ENCODE data around the gene COMMD9. TPM values are rescaled to one million over a fixed set of nuclear protein-coding genes. Genes with fewer than 3 reads are reported as not detected.

COMMD9 gene
- total RNA-seq, 1 donor from 2014 or later: 42.3 TPM

DNA sequence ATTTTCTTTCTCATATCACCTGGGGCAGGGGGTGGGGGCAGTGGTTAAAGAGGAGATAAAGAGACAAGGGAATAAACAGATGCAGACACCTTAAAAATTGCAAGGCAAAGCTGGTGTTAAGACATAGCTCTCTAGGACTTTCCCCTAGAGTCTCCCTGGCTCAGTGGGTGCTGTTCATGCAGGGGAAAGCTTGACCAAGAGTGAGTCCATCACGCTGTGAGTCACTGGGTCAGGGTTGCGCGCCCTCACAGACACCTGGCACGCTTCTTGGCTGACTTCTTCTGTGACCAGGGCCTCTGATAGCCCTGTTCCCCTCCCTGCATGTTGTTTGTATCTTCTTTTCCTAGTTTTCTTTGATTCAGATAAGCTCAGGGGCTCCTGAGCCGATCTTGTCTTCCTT is 31.9 kb downstream of the COMMD9 start:
- no peak for DNase-seq
- H3K36me3 Mint-ChIP-seq (ENCODE audit: low read depth): no peaks in the 10 kb centered on the region
- no peaks in the 10 kb centered on the region for H3K4me1 Mint-ChIP-seq
- no peak overlapping the region for H3K4me3 Mint-ChIP-seq
- H3K27me3 Mint-ChIP-seq: peaks cover 15% of the 10 kb centered on the region
- intact Hi-C loops (cut with micrococcal nuclease): no loop called here
- no peaks in the 10 kb centered on the region for H3K9me3 Mint-ChIP-seq
- no peak overlapping the region for H3K27ac Mint-ChIP-seq

DNA sequence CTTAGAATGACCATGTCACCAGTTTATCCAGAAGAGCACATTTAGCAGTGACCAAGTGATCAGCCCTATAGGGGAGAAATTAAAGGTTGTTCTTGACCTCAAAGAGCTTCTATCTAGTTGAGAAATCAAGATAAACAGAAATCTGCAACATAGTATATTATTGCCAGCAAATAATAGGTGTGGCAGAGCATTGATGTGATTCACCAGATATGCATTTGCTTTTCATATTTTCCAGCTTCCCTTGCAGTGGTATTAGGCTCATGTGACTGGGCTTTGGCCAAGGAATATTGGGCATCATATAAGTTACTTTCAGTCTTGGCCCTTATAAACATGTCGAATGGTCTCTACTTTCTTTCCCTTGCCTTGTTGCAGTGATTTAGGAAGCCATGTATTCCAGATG is 34.5 kb downstream of the COMMD9 start:
- no peak for DNase-seq
- no peaks in the 10 kb centered on the region for H3K4me1 Mint-ChIP-seq
- H3K4me3 Mint-ChIP-seq: no peak overlapping the region
- H3K36me3 Mint-ChIP-seq (ENCODE audit: low read depth): no peaks in the 10 kb centered on the region
- no peaks in the 10 kb centered on the region for H3K9me3 Mint-ChIP-seq
- peaks cover 14% of the 10 kb centered on the region for H3K27me3 Mint-ChIP-seq
- intact Hi-C loops (cut with micrococcal nuclease): no loop called here
- no peak overlapping the region for H3K27ac Mint-ChIP-seq

DNA sequence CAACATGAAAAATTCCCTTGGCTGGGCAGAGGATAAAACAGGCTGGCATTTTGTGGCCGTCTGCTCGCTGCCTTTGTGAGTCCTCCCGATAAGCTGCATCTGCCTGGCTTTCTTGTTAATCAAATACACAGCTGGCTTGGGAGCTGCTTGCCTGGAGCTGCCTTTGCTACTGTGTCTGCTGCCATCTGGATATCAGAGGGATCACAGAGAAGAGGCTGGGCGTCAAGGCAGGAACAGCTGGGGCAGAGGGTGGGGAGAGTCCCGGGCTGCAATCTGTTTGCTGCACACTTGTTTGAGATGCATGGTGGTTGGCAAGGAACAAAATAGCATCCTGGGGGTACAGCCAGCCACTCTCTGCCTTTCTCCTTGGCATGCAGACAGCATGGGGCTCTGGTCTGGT is 36.0 kb downstream of the COMMD9 start:
- no peaks in the 10 kb centered on the region for H3K9me3 Mint-ChIP-seq
- no peak overlapping the region for H3K4me3 Mint-ChIP-seq
- no peak for DNase-seq
- peaks cover 10% of the 10 kb centered on the region for H3K27me3 Mint-ChIP-seq
- H3K27ac Mint-ChIP-seq: no peak overlapping the region
- no peaks in the 10 kb centered on the region for H3K4me1 Mint-ChIP-seq
- H3K36me3 Mint-ChIP-seq (ENCODE audit: low read depth): no peaks in the 10 kb centered on the region
- intact Hi-C loops (cut with micrococcal nuclease): no loop called here

DNA sequence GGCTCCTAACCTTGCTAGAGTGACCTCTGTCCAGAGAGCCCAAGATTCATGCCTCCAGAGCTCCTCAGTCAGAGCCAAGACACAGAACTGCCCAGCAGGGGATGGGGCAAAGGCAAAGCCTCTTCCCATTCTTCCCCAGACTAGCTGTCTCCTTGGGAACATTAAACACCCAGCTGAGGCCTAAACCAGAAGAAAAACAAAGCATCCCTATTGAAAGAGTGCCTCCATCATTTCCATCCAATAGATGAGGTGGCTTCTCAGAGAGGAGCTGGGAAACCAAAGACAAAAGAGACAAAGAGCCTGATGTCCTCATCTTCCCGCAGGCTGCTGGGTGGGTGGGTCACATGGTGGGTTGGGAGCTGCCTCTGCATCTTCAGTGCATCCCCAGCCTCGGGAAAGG is 37.4 kb downstream of the COMMD9 start:
- DNase-seq: no peak
- H3K4me3 Mint-ChIP-seq: no peak overlapping the region
- intact Hi-C loops (cut with micrococcal nuclease): no loop called here
- no peak overlapping the region for H3K27ac Mint-ChIP-seq
- H3K4me1 Mint-ChIP-seq: no peaks in the 10 kb centered on the region
- H3K36me3 Mint-ChIP-seq (ENCODE audit: low read depth): no peaks in the 10 kb centered on the region
- no peaks in the 10 kb centered on the region for H3K9me3 Mint-ChIP-seq
- peaks cover 15% of the 10 kb centered on the region for H3K27me3 Mint-ChIP-seq

DNA sequence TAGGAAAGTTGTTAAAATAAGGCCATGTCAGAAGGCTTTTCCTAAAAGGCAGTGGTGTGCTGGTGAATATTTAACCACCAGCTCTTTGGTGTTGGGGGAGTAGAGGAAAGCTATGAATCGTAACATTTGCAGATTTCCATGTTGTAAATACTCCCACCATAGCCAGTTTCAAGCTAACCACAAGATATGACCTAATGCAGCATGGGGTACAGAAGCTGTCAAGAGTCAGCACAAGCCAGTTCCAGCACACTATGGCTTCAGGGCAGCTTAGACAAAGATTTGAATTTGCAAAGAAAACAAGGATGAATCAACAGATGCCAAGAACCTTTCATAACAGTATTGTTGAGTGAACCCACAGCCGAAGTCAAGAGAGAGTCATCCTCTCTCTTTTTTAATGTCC is 40.0 kb downstream of the COMMD9 start:
- Mint-ChIP-seq H3K36me3 (ENCODE audit: low read depth) (no peaks in the 10 kb centered on the region), H3K4me3 (no peak overlapping the region), H3K27me3 (peaks cover 15% of the 10 kb centered on the region), H3K4me1 (no peaks in the 10 kb centered on the region), H3K27ac (no peak overlapping the region), H3K9me3 (no peaks in the 10 kb centered on the region)
- DNase-seq: no peak
- intact Hi-C loops (cut with micrococcal nuclease): no loop called here

DNA sequence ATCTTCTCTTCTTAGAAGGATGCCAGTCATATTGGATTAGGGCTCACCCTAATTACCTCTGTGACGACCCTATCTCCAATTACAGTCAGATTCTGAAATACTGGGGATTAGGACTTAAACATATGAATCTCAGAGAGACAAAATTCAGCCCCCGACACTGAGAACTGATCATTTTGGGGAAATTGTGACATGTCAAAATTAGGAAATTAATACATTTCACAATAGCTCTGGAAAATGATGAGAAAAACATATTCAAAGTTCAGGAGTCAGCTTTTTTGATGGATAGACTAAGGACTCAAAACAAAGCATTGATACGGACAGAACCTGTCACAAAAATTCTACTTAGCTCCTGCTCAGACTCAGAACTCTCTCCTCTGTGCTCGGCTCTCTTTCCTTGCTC is 40.8 kb downstream of the COMMD9 start:
- H3K4me1 Mint-ChIP-seq: no peaks in the 10 kb centered on the region
- peaks cover 13% of the 10 kb centered on the region for H3K27me3 Mint-ChIP-seq
- H3K9me3 Mint-ChIP-seq: no peaks in the 10 kb centered on the region
- intact Hi-C loops (cut with micrococcal nuclease): no loop called here
- H3K4me3 Mint-ChIP-seq: no peak overlapping the region
- no peak for DNase-seq
- H3K27ac Mint-ChIP-seq: no peak overlapping the region
- H3K36me3 Mint-ChIP-seq (ENCODE audit: low read depth): no peaks in the 10 kb centered on the region

DNA sequence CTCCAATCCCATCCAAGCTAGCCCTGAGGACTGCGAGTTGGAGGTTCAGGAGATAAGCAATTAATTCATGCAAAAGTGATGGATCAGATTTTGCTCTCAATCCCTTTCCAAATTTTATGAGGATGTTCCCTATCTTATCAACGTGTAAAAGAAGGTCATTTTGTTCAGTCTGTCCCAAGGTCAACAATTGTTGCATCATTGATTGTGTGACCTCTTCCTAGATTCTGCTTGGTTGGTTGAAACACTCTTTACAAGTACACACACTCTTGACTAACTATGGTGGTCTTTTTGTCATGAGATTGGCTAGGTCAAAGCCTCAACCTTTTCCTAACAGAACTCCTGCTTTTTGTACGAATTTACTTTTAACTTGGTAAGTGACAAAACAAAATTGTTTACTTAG is 41.7 kb downstream of the COMMD9 start:
- intact Hi-C loops (cut with micrococcal nuclease): no loop called here
- no peak overlapping the region for H3K27ac Mint-ChIP-seq
- H3K4me1 Mint-ChIP-seq: no peaks in the 10 kb centered on the region
- no peak overlapping the region for H3K4me3 Mint-ChIP-seq
- peaks cover 13% of the 10 kb centered on the region for H3K27me3 Mint-ChIP-seq
- no peak for DNase-seq
- H3K36me3 Mint-ChIP-seq (ENCODE audit: low read depth): no peaks in the 10 kb centered on the region
- no peaks in the 10 kb centered on the region for H3K9me3 Mint-ChIP-seq

DNA sequence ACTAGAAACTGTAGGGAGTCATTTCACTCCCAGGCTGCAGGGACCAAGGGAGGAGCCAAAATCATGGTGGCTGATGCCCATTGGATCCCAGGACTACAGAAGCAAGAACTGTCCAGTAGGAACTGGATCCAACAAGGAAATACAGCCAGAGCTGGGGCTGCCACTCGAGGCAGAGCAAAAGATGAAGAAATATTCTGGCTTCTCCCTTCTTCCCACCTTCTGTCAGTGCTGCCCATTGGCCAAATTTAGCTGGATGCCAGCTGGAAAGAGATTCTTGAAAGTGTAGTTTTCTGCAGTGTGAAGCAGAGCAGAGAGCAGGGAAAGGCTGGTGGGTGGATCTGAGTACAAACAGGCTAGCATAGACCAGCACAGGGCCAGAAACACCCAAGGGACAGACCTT is 45.6 kb downstream of the COMMD9 start:
- intact Hi-C loops (cut with micrococcal nuclease): no loop called here
- Mint-ChIP-seq H3K27ac (no peak overlapping the region), H3K9me3 (no peaks in the 10 kb centered on the region)

DNA sequence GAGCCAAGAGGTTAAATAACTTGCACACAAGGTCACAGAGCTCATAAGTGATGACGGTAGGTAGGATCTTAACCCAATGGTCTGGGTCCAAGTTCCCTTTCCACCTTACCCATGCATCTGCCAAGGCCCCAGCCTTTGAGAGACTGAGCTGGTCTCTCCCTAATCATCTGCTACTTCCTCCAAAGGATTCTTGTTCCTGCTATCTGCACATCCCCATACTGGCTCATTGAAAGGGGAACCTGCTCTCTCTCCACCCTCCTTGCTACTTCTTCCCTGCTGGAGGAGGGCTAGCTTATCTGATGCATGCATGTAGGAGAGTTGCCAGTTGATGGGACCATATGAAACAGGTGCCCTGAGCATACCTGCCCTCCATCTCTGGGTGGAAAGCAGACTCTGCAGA is 47.7 kb downstream of the COMMD9 start:
- no peaks in the 10 kb centered on the region for H3K9me3 Mint-ChIP-seq
- no peak overlapping the region for H3K4me3 Mint-ChIP-seq
- DNase-seq: no peak
- H3K36me3 Mint-ChIP-seq (ENCODE audit: low read depth): no peaks in the 10 kb centered on the region
- no peak overlapping the region for H3K27ac Mint-ChIP-seq
- intact Hi-C loops (cut with micrococcal nuclease): no loop called here
- no peaks in the 10 kb centered on the region for H3K27me3 Mint-ChIP-seq
- no peaks in the 10 kb centered on the region for H3K4me1 Mint-ChIP-seq

More for the DNA sequence above, 45.6 kb downstream of the COMMD9 start:
- Mint-ChIP-seq H3K27me3 (peaks cover 10% of the 10 kb centered on the region), H3K4me1 (no peaks in the 10 kb centered on the region), H3K36me3 (ENCODE audit: low read depth) (no peaks in the 10 kb centered on the region), H3K4me3 (no peak overlapping the region)
- DNase-seq: no peak

DNA sequence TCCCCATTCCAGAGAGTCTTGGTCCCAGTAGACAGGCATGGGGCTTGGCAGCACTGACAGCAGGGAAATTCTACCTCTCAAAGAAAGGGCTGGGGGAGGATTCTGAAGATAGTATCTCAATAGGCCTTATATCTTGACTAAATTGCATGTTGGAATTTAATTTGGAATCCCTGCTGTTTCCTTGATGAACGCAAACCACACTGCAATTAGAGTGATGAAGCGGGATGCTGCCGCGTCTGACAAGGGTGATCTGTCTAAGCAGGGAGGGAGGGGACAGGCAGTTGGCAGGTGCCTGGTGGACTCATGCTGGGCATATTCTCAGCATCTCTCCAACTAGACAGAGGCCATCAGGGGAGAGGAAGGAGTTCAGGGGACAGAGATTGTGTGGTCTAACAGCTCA is 48.4 kb downstream of the COMMD9 start:
- no peak overlapping the region for H3K4me3 Mint-ChIP-seq
- no peaks in the 10 kb centered on the region for H3K36me3 Mint-ChIP-seq (ENCODE audit: low read depth)
- DNase-seq: no peak
- intact Hi-C loops (cut with micrococcal nuclease): no loop called here
- no peaks in the 10 kb centered on the region for H3K4me1 Mint-ChIP-seq
- H3K27ac Mint-ChIP-seq: no peak overlapping the region
- H3K9me3 Mint-ChIP-seq: no peaks in the 10 kb centered on the region
- no peaks in the 10 kb centered on the region for H3K27me3 Mint-ChIP-seq

DNA sequence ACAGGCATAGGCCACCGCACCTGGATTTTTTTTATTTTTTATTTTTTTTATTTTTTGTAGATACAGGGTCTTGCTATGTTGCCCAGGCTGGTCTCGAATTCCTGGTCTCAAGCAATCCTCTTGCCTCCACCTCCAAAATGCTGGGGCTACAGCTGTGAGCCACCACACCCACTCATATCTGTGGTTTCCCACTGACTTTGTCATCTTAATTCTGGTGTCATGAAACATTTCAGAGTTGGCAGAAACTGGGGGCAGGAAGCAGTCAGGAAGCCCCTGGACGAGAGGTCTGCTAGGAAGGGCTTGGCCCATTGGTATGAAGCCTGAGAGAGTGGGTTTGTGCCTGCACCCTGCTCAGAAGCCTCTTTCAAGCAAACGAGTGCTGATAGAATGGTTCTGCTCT is 49.1 kb downstream of the COMMD9 start:
- H3K4me1 Mint-ChIP-seq: no peaks in the 10 kb centered on the region
- DNase-seq: no peak
- no peak overlapping the region for H3K27ac Mint-ChIP-seq
- no peaks in the 10 kb centered on the region for H3K36me3 Mint-ChIP-seq (ENCODE audit: low read depth)
- no peaks in the 10 kb centered on the region for H3K9me3 Mint-ChIP-seq
- no peak overlapping the region for H3K4me3 Mint-ChIP-seq
- H3K27me3 Mint-ChIP-seq: no peaks in the 10 kb centered on the region
- intact Hi-C loops (cut with micrococcal nuclease): no loop called here

DNA sequence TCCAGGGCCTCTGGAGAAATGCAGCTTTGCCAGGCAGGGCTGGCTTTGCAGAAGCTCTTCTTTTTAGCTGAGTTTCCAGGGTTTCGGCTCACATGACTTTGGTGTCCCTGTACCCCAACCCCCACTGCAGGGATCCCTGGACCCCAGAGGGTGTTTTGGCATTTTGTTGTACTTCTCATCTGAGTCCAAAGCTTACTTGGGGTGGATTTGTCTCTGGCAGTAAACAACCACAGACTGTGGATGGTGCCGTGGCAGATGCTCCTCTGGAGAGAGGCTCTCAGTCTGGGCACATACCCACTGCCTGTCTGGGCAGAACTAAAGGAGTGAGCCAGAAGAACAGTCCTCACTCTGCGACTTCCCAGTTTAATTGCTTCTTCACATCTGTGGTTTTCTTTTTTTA is 49.6 kb downstream of the COMMD9 start:
- Mint-ChIP-seq H3K4me3 (no peak overlapping the region), H3K27ac (no peak overlapping the region), H3K36me3 (ENCODE audit: low read depth) (no peaks in the 10 kb centered on the region), H3K9me3 (no peaks in the 10 kb centered on the region), H3K4me1 (no peaks in the 10 kb centered on the region), H3K27me3 (no peaks in the 10 kb centered on the region)
- DNase-seq: no peak
- intact Hi-C loops (cut with micrococcal nuclease): no loop called here

DNA sequence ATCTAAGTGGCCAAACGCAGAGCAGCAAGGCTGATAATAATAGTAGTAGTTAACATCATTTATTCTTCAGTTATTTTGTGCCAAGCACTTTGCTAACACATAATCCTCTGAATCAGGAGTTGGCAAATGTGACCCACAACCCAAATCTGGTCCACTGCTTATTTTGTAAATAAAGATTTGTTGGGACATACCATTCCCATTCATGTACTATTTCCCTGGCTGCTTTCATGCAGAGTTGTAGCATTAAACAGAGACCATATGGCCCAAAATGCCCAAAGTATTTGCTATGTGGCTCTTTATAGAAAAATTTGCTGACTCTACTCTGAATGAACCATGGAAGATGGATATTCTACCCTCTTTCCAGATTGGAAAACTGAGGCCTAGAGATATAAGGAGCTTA is 50.3 kb downstream of the COMMD9 start:
- no peak overlapping the region for H3K27ac Mint-ChIP-seq
- intact Hi-C loops (cut with micrococcal nuclease): no loop called here
- no peak overlapping the region for H3K4me3 Mint-ChIP-seq
- H3K9me3 Mint-ChIP-seq: no peaks in the 10 kb centered on the region
- no peaks in the 10 kb centered on the region for H3K4me1 Mint-ChIP-seq
- H3K27me3 Mint-ChIP-seq: no peaks in the 10 kb centered on the region
- no peaks in the 10 kb centered on the region for H3K36me3 Mint-ChIP-seq (ENCODE audit: low read depth)
- DNase-seq: no peak

DNA sequence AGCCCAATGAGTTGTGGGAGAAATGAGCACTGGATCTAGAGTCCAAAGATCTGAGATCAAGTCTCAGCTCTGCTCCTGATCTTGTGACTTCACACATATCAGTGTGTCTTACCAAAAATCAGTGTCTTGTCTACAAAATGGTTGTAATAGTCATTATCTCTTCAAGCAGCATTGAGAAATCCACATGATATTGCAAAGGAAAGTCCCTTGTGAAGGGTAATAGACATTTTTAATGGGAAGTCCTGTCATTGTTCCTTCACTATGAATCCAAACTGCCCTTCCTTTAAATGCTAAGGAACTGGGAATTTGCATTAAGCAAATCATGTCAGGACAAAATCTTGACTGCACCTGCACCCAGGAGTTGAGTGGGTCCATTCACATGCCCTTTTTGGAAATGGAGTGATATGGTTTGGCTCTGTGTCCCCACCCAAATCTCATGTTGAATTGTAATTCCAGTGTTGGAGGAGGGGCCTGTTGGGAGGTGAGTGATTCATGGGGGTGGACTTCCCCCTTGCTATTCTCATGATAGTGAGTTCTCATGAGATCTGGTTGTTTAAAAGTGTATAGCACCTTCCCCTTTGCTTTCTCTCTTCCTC is 51.1 kb downstream of the COMMD9 start:
- Mint-ChIP-seq H3K9me3 (no peaks in the 10 kb centered on the region), H3K4me3 (no peak overlapping the region), H3K27me3 (no peaks in the 10 kb centered on the region), H3K4me1 (no peaks in the 10 kb centered on the region), H3K36me3 (ENCODE audit: low read depth) (no peaks in the 10 kb centered on the region), H3K27ac (no peak overlapping the region)
- intact Hi-C loops (cut with micrococcal nuclease): no loop called here
- DNase-seq: no peak

DNA sequence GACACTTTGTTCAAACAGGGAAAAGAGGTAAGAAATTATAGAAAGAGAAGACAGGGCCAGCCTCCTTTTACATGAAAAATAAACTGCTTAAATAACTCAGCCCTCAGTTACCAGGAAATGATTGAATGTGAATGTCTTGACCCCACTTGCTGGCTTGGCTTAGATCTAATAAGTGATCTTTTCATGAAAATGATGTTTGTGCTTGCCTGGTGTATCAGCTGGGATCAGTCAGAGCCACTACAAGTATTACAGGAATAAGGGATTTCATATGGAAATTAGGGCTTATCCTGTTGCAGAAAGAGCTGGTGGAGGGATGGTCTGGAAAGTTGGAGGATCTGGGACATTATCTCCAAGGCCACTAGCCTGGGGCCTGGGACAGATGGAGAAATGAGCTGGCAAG is 51.8 kb downstream of the COMMD9 start:
- intact Hi-C loops (cut with micrococcal nuclease): no loop called here
- Mint-ChIP-seq H3K36me3 (ENCODE audit: low read depth) (no peaks in the 10 kb centered on the region), H3K4me1 (no peaks in the 10 kb centered on the region), H3K9me3 (no peaks in the 10 kb centered on the region), H3K4me3 (no peak overlapping the region), H3K27me3 (no peaks in the 10 kb centered on the region), H3K27ac (no peak overlapping the region)
- no peak for DNase-seq
